ENCODE measurements around the gene PFKP. TPM values are rescaled to one million over a fixed set of nuclear protein-coding genes. Genes with fewer than 3 reads are reported as not detected.

Gene PFKP
- total and polyA plus RNA-seq, 2 donors, result 40.7 to 118 TPM

Other genes starting within 250 kb of the PFKP start
- 50.1 TPM for gene PITRM1, start 105.2 kb downstream of the PFKP start, total RNA-seq
- gene PITRM1, start 105.2 kb downstream of the PFKP start, polyA plus RNA-seq, result 159 TPM